ENCODE results near the gene SPINK13. TPM values are rescaled to one million over a fixed set of nuclear protein-coding genes. Genes with fewer than 3 reads are reported as not detected.

SPINK13 gene
- total RNA-seq, 1 donor from 2014 or later: not detected

DNA sequence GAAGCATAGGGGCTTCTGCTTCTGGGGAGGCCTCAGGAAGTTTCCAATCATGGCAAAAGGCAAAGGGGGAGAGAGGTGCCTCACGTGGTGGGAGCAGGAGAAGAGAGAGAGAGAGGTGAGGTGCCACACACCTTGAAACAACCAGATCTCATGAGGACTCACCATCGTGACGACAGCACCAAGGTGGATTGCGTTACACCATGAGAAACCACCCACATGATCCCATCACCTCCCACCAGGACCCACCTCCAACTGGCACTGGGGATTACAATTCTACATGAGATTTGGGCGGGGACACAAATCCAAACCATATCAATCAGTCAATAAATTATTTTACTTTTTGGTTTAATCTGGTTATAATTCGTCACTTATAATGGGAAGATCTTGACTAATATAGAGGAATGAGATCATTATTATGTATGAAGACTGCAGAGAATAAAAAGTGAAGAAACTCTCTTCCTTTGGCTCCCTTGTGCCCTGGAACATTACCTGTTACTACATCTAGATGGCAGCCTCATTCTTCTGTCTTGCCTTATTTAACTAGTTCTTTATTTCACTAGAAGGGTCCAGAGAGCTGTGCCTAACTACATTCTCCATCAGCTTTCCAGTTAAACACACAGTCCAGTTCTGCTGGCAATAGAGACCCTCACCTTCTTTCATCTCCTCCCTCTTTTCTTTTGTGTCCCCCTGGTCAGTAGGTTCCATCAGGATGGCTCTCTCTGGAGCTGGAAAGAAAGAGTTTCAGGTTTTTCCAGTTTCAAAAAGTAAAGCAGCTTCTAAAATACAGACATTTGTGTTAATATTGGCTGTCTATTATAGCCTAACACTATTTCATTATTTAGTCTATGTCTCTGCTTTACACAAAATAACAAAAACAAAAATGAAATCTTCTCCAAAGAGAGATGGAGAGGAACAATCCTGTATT lies 21.9 kb downstream of the SPINK13 start:
- ChIA-PET POLR2A (no interaction called here), CTCF (no interaction called here)
- no peaks in the 10 kb centered on the region for H3K36me3 Mint-ChIP-seq (ENCODE audit: low read depth)
- intact Hi-C loops (cut with micrococcal nuclease): no loop called here
- no peak for TF ChIP-seq CTCF (IDR thresholded peaks at IDR 0.05)
- no peaks in the 10 kb centered on the region for H3K4me1 Mint-ChIP-seq
- no peak overlapping the region for H3K27ac Mint-ChIP-seq
- peaks cover 4% of the 10 kb centered on the region for H3K27me3 Mint-ChIP-seq
- DNase-seq (no peak), ATAC-seq (ENCODE audit: low read depth) (no peak)
- no peaks in the 10 kb centered on the region for H3K9me3 Mint-ChIP-seq
- H3K4me3 Mint-ChIP-seq: no peak overlapping the region

- Mint-ChIP-seq H3K27me3 (no peaks in the 10 kb centered on the region), H3K27ac (no peak overlapping the region), H3K4me3 (no peak overlapping the region), H3K4me1 (no peaks in the 10 kb centered on the region), H3K9me3 (no peaks in the 10 kb centered on the region), H3K36me3 (ENCODE audit: low read depth) (no peaks in the 10 kb centered on the region)
- intact Hi-C loops (cut with micrococcal nuclease): no loop called here
- no peak for TF ChIP-seq CTCF (IDR thresholded peaks at IDR 0.05)
- ChIA-PET CTCF (no interaction called here), POLR2A (no interaction called here)
- no peak for ATAC-seq (ENCODE audit: low read depth)
- no peak for DNase-seq
Observed at GRCh38 chr5:148297731-148298130, 29.1 kb downstream of the SPINK13 start.

GRCh38 chr5:148306446-148306845 lies 37.9 kb downstream of the SPINK13 start:
- peaks cover 11% of the 10 kb centered on the region for H3K9me3 Mint-ChIP-seq
- TF ChIP-seq CTCF (IDR thresholded peaks at IDR 0.05): no peak
- no peak for DNase-seq
- H3K27ac Mint-ChIP-seq: no peak overlapping the region
- intact Hi-C loops (cut with micrococcal nuclease): no loop called here
- POLR2A ChIA-PET: no interaction called here
- CTCF ChIA-PET: no interaction called here
- H3K4me3 Mint-ChIP-seq: no peak overlapping the region
- ATAC-seq (ENCODE audit: low read depth): no peak
- H3K4me1 Mint-ChIP-seq: no peaks in the 10 kb centered on the region
- H3K27me3 Mint-ChIP-seq: no peaks in the 10 kb centered on the region
- H3K36me3 Mint-ChIP-seq (ENCODE audit: low read depth): no peaks in the 10 kb centered on the region

- H3K4me3 Mint-ChIP-seq: no peak overlapping the region
- ChIA-PET CTCF (no interaction called here), POLR2A (no interaction called here)
- ATAC-seq (ENCODE audit: low read depth): no peak
- H3K27ac Mint-ChIP-seq: no peak overlapping the region
- H3K9me3 Mint-ChIP-seq: peaks cover 11% of the 10 kb centered on the region
- H3K36me3 Mint-ChIP-seq (ENCODE audit: low read depth): no peaks in the 10 kb centered on the region
- intact Hi-C loops (cut with micrococcal nuclease): no loop called here
- H3K4me1 Mint-ChIP-seq: no peaks in the 10 kb centered on the region
- DNase-seq: no peak
- no peaks in the 10 kb centered on the region for H3K27me3 Mint-ChIP-seq
- TF ChIP-seq CTCF (IDR thresholded peaks at IDR 0.05): no peak
Observed at GRCh38 chr5:148309019-148309418, 40.4 kb downstream of the SPINK13 start.

- no peaks in the 10 kb centered on the region for H3K27me3 Mint-ChIP-seq
- no peak for DNase-seq
- POLR2A ChIA-PET: no interaction called here
- intact Hi-C loops (cut with micrococcal nuclease): no loop called here
- no peak overlapping the region for H3K4me3 Mint-ChIP-seq
- CTCF ChIA-PET: no interaction called here
- peaks cover 11% of the 10 kb centered on the region for H3K9me3 Mint-ChIP-seq
- ATAC-seq (ENCODE audit: low read depth): no peak
- no peaks in the 10 kb centered on the region for H3K4me1 Mint-ChIP-seq
- no peak for TF ChIP-seq CTCF (IDR thresholded peaks at IDR 0.05)
- H3K27ac Mint-ChIP-seq: no peak overlapping the region
- H3K36me3 Mint-ChIP-seq (ENCODE audit: low read depth): no peaks in the 10 kb centered on the region
Observed at GRCh38 chr5:148309746-148310145, 41.2 kb downstream of the SPINK13 start.

All from activated B cell treated with CpG ODN at 0.5 μM for 24 hours (primary cell).